Panc1 (cell line): Measurements from ENCODE around the gene ACSM2B.

Experiments used
- POLR2AphosphoS5 ChIP-seq: IDR thresholded peaks from 2 replicates; pipeline ENCODE4 v1.6.1; 2012; ENCODE audit warnings: mild to moderate bottlenecking, low read depth, low read length, moderate library complexity
- TF ChIP-seq, protein P1 (sequence below): fragments of 450-650 bp; IDR thresholded peaks from 2 replicates; pipeline ENCODE4 v1.5.1; 2017; ENCODE audit warnings: mild to moderate bottlenecking

GRCh38 chr16:20519231-20519630 lies 56.9 kb downstream of the ACSM2B start:
- TF ChIP-seq, protein P1, sequence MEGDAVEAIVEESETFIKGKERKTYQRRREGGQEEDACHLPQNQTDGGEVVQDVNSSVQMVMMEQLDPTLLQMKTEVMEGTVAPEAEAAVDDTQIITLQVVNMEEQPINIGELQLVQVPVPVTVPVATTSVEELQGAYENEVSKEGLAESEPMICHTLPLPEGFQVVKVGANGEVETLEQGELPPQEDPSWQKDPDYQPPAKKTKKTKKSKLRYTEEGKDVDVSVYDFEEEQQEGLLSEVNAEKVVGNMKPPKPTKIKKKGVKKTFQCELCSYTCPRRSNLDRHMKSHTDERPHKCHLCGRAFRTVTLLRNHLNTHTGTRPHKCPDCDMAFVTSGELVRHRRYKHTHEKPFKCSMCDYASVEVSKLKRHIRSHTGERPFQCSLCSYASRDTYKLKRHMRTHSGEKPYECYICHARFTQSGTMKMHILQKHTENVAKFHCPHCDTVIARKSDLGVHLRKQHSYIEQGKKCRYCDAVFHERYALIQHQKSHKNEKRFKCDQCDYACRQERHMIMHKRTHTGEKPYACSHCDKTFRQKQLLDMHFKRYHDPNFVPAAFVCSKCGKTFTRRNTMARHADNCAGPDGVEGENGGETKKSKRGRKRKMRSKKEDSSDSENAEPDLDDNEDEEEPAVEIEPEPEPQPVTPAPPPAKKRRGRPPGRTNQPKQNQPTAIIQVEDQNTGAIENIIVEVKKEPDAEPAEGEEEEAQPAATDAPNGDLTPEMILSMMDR = no peak
- TF ChIP-seq POLR2AphosphoS5 = no peak
